HT-29 (cell line): ENCODE data around the gene CDH4. TPM values are rescaled to one million over a fixed set of nuclear protein-coding genes. Genes with fewer than 3 reads are reported as not detected.

Experiments
- DNase-seq: peaks from one replicate; pipeline ENCODE4 v3.0.0-alpha.2; 2015; ENCODE audit warnings: low spot score
- total RNA-seq: library from RNA; depleted of rRNA; stranded (reverse); fragments of >200 nt; shearing (Covaris generic); gene quantifications from 2 replicates; pipeline ENCODE4 v1.2.3, GENCODE V29; 2014

Gene CDH4
- total RNA-seq, 1 experiment from 2014 or later = not detected

- DNase-seq = no peak
Observed at GRCh38 chr20:61576372-61576771, 324.3 kb downstream of the CDH4 start.

DNA sequence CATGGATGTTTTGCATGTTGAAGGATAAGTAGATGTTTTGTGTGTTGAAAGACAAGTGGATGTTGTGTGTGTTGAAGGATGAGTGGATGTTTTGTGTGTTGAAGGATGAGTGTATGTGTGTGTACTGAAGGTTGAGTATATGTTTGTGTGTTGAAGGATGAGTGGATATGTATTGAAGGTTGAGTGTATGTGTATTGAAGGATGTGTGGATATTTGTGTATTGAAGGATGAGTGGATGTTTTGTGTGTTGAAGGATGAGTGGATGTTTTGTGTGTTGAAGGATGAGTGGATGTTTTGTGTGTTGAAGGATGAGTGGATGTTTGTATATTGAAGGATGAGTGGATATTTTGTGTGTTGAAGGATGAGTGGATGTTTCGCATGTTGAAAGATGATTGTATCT lies 325.0 kb downstream of the CDH4 start:
- DNase-seq = no peak

DNA sequence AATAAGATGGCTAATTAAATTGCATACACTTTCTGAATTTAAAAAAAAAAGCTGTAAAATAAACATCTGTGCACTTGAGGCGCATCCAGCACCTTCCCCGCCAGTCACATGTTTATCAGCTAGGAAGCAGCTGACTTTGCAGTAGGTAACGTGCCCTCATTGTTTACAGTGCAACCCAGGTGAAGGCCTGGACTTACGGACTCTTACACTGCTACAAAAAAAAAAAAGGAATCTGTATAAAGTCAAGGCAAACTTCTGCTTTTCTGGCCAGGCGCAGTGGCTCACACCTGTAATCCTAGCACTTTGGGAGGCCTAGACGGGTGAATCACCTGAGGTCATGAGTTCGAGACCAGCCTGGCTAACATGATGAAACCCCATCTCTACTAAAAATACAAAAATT lies 327.8 kb downstream of the CDH4 start:
- no peak for DNase-seq

GRCh38 chr20:61580958-61581824 lies 329.1 kb downstream of the CDH4 start:
- DNase-seq = no peak

DNA sequence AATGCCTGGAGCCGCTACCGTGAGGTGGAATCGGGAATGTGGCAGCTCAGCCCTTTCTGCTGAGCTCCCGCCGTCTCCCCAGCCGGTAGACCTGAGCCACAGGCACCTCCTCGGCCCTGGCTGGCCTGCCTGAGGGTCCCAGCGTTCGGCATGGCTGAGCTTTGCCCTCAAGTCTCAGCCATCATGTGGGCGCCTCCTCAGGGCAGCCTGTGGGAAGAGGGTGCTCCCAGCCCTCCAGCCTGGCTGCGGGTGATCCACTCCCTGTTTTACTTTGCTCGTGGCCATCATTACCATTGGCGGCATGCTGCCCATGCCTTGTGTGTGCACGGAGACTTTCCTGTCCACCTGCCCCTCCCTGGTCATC lies 329.7 kb downstream of the CDH4 start:
- no peak for DNase-seq

DNA sequence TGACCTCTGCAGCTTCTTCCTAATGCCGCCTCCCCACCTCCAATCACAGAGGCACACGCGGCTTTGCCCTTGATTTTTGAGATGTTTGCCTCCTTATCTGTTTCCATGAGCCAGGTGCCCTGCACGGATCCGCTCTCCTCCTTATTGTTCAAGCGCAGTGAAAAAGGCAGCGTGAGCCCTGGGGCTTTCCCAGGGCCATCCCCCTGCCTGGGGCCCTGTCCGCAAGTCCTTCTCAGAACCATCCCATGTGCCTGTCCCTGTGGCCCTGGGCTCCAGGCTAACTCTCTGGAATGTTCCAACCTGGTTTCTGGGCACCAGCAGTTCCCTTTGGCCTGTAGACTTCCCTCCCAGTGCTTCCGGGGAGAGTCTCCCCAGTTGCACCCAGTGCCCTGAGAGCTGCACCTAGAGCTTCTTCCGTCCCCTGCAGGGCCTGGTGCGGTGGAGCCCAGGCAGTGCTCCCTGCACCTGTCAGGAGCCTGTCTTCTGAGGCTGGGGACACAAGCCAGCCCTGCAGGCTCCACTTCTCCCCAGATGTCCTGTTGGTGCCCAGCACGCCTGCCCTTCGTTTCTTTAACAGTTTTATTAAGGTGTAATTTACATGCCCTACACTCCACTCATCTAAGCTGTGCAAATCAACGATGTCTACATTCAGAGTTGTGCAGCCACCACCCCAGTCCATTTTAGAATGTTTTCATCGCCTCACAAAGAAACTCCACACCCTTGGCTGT lies 330.3 kb downstream of the CDH4 start:
- DNase-seq = no peak

- no peak for DNase-seq
Observed at GRCh38 chr20:61583356-61583755, 331.3 kb downstream of the CDH4 start.

DNA sequence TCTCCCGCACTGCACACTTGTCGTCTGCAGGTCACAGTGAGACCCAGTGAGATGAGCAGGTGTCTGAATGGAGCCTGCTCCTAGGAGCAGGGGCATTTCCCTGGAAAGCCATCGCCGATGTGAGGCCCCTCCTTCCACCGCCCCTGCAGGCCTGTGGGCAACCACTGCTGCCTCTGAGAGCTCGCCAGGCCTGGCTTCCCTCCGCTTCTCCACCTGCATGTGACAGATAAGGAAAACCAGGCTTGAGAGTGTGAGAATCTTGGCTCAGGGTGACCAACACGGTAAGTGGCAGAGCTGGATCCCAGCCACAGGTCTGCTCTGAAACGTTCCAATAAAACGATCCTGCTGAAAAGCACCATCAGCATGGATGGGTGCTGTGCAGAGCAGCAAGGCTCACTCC lies 332.8 kb downstream of the CDH4 start:
- no peak for DNase-seq

DNA sequence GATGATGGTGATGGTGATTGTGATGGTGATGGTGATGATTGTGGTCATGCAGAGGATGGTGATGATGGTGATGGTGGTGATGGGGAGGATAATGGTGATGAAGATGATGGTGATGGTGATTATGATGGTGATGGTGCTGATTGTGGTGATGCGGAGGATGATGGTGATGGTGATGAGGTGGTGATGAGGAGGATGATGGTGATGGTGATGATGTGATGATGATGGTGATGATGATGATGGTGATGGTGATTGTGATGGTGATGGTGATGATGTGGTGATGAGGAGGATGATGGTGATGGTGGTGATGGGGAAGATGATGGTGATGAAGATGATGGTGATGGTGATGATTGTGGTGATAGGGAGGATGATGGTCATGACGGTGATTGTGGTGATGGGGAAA lies 333.7 kb downstream of the CDH4 start:
- no peak for DNase-seq

GRCh38 chr20:61587036-61587435 lies 335.0 kb downstream of the CDH4 start:
- no peak for DNase-seq

DNA sequence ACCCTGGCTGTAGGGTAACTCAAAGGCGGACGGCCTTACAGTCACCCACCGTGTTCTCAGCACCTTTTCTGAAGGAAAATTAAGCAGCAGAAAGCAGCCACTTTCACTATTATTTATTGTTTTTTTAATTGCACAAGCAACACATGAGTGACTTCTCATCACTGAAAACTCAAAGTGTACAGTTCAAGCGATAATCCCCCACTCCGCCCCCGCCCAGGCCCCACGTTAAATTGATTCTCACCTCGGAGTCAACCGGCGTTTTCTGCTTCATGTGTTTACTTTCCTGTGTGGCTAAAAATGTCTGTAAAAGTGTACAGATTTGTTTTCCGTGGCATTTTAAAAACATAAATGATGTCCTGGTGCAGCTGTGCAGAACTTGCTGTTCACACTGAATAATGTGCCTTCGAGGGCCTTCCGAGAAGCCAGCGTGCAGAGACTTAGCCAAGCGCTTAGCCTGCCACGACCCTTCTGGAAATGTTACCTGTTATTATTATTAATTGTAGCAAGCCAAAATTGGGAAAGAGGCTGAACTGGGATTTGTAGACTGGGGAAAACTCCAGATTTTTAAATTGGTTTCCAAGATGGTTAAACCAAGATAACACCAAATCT lies 335.7 kb downstream of the CDH4 start:
- DNase-seq = no peak

- no peak for DNase-seq
Observed at GRCh38 chr20:61588411-61589385, 336.6 kb downstream of the CDH4 start.

- no peak for DNase-seq
Observed at GRCh38 chr20:61590236-61590635, 338.2 kb downstream of the CDH4 start.

- DNase-seq = no peak
Observed at GRCh38 chr20:61593516-61593915, 341.5 kb downstream of the CDH4 start.

DNA sequence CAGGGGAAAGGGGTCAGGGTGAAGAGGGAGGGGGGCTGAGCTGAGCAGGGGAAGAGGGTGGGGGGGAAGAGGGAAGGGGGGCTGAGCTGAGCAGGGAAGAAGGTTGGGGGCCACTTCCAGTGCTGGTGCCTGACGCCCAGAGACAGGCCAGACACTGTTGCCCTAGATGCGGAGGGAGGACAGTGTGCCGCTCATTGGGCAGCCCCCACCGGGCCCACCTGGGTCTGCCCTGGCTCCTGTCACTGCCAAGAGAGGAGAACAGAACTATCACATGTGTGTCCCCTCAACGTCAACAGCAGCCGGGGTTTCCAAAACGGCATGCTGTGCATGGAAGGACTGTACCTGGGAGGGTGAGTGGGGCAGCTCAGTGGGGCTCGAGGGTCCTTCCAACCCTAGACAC lies 342.1 kb downstream of the CDH4 start:
- DNase-seq = no peak

- no peak for DNase-seq
Observed at GRCh38 chr20:61595216-61595615, 343.2 kb downstream of the CDH4 start.

DNA sequence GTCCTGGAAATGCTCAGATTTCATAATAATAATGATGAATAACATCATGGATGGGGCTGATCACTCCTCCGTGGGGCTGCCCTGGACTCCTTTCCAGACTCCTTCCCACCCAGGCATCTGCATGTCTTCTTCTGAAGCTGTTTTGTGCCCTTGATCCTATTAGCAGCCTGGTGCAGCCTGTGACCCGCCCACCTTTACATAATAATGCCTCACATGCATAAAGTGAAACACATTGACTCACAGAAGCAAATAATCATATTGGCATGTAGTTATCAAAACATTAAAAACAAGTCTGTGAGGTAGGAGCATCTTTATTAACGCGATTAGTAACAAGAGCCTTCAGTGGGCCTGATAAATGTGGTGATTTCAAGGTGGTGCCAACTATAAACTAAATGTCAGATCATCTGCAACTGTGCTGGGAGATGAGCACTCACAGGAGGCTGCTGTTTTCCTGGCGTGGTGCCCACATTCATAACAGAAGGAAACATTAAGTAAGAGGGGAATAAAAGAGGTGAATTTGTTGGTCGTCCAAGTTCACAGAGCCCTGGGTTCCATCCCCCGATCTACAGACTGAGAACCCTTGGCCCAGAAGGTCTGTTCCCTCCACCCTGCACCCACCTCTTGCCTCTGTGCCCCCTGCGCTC lies 344.7 kb downstream of the CDH4 start:
- no peak for DNase-seq

- DNase-seq = no peak
Observed at GRCh38 chr20:61597996-61598395, 345.9 kb downstream of the CDH4 start.

DNA sequence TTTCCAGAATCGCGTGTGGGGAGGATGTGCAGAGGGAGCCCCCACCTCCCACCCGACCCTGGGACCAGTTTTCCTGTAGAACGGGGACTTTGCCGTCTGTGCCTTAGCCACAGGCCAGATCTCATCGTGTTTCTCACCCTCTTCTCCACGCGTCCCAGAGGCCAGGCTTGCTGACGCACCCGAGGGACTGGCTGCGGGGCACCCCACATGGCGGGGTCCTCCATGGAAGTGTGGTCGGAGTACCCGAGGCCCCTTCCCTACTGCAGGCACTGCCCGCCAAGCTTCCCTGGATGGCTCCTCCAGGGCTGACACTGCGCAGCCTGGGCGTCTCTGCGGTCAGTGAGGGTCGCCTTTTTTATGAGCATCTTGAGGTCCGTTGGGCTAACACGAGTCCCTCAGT lies 346.5 kb downstream of the CDH4 start:
- DNase-seq = no peak

GRCh38 chr20:61599061-61599531 lies 347.0 kb downstream of the CDH4 start:
- no peak for DNase-seq

DNA sequence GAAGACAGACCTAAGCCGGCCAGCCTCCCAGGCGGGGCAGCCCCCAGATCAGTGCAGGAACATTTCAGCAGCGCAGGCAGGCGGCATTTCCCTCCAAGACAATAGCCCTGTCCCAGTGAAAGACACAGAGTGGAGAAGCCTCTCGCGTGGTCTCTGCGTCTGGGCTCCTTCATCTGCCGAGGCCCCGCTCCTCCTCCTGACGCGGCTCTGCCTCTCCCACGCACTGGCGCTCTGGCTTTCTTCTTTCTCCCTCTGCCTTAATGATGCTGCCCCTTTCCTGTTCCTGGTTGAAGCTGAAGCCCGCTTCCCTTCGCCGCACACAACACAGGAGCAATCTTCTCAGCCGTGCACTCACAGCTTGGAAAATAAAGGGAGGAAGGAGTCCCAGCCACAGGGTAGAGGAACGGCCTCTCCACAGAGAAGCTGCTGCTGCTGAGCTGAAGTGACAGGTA lies 347.5 kb downstream of the CDH4 start:
- DNase-seq = no peak
